Measurements from ENCODE around the gene PRDM16. TPM values are rescaled to one million over a fixed set of nuclear protein-coding genes. Genes with fewer than 3 reads are reported as not detected.

PRDM16 gene
- polyA plus RNA-seq, 1 experiment = 0.06 TPM

GRCh38 chr1:3021801-3022401, 47.1 kb upstream of the PRDM16 start:
- Histone ChIP-seq H3K27ac (ENCODE audit: low read depth, low read length) (no peak overlapping the region), H3K9me3 (ENCODE audit: control insufficient read depth, insufficient read depth, low read length) (peaks cover 67% of the 10 kb centered on the region), H3K27me3 (ENCODE audit: control insufficient read depth, insufficient read depth, low read length) (no peaks in the 10 kb centered on the region), H3K4me3 (ENCODE audit: low read depth, low read length) (no peak overlapping the region)
- ChIA-PET POLR2A (no interaction called here), CTCF (no interaction called here)
- no peak for TF ChIP-seq CTCF (IDR thresholded peaks at IDR 0.05; ENCODE audit: low read depth, low read length)
- DNase-seq (ENCODE audit: low read depth, low spot score) = no peak

DNA sequence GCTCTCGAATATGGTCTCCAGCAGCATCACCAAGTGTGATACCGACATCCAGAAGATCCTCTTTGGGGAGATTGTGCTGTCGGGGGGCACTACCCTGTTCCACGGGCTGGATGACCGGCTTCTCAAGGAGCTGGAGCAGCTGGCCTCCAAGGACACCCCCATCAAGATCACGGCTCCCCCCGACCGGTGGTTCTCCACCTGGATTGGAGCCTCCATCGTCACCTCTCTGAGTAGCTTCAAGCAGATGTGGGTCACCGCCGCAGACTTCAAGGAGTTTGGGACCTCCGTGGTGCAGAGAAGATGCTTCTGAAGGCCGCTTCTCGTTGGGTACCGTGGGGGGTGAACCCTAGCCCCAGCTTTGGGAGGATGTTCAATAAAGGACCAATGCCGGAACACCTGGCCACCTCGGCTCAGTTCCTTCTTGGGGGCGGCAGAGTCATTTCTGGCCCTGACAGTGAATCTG, 46.5 kb upstream of the PRDM16 start:
- TF ChIP-seq CTCF (IDR thresholded peaks at IDR 0.05; ENCODE audit: low read depth, low read length) = no peak
- no peak for DNase-seq (ENCODE audit: low read depth, low spot score)
- CTCF ChIA-PET = no interaction called here
- no peak overlapping the region for H3K27ac ChIP-seq (ENCODE audit: low read depth, low read length)
- peaks cover 67% of the 10 kb centered on the region for H3K9me3 ChIP-seq (ENCODE audit: control insufficient read depth, insufficient read depth, low read length)
- H3K4me3 ChIP-seq (ENCODE audit: low read depth, low read length) = no peak overlapping the region
- H3K27me3 ChIP-seq (ENCODE audit: control insufficient read depth, insufficient read depth, low read length) = no peaks in the 10 kb centered on the region
- POLR2A ChIA-PET = no interaction called here

- peaks cover 67% of the 10 kb centered on the region for H3K9me3 ChIP-seq (ENCODE audit: control insufficient read depth, insufficient read depth, low read length)
- POLR2A ChIA-PET = no interaction called here
- no peak for TF ChIP-seq CTCF (IDR thresholded peaks at IDR 0.05; ENCODE audit: low read depth, low read length)
- H3K27me3 ChIP-seq (ENCODE audit: control insufficient read depth, insufficient read depth, low read length) = no peaks in the 10 kb centered on the region
- no peak overlapping the region for H3K4me3 ChIP-seq (ENCODE audit: low read depth, low read length)
- CTCF ChIA-PET = no interaction called here
- DNase-seq (ENCODE audit: low read depth, low spot score) = no peak
- no peak overlapping the region for H3K27ac ChIP-seq (ENCODE audit: low read depth, low read length)
Measured at GRCh38 chr1:3022976-3023375, 46.0 kb upstream of the PRDM16 start.

DNA sequence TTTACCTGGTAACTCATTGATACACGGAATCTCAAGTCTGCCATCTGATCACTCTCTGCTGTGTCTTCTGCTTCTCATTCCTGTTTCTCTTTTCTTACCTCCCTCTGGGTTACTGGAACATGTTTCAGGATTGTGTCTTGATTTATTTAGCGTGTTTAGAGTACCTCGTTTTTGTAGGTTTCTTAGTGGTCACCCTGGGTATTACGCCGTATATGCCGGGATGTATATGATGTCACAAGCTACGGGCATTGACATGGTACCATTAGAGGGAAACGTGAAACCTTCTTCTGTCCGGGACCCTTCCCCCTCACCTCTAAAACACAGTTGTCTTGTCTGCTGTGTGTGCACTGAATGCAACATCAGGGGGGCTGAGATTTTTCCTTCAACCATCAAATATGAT, 45.0 kb upstream of the PRDM16 start:
- no peak for TF ChIP-seq CTCF (IDR thresholded peaks at IDR 0.05; ENCODE audit: low read depth, low read length)
- ChIA-PET POLR2A (no interaction called here), CTCF (no interaction called here)
- Histone ChIP-seq H3K27ac (ENCODE audit: low read depth, low read length) (no peak overlapping the region), H3K9me3 (ENCODE audit: control insufficient read depth, insufficient read depth, low read length) (peaks cover 66% of the 10 kb centered on the region), H3K4me3 (ENCODE audit: low read depth, low read length) (no peak overlapping the region), H3K27me3 (ENCODE audit: control insufficient read depth, insufficient read depth, low read length) (no peaks in the 10 kb centered on the region)
- DNase-seq (ENCODE audit: low read depth, low spot score) = no peak

DNA sequence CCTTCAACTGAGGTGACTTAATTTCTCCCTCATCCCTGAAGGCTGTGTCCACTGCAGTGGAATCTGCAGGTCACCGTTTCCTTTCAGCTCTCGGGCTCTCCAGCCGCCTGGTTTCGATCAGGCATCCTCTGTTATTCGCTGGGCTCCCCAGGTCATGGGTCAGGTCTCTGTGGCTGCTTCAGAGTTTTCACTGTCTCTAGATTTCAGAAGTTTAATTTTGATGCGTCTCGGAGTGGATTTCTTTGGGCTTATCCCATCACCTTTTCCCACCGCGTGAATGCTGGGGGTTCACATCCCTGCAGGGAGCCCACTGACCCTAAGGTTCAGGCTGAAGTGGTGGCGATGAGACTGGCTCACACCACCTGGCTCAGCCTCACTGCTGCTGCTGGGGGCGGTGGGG, 44.4 kb upstream of the PRDM16 start:
- Histone ChIP-seq H3K27ac (ENCODE audit: low read depth, low read length) (no peak overlapping the region), H3K4me3 (ENCODE audit: low read depth, low read length) (no peak overlapping the region), H3K9me3 (ENCODE audit: control insufficient read depth, insufficient read depth, low read length) (peaks cover 65% of the 10 kb centered on the region), H3K27me3 (ENCODE audit: control insufficient read depth, insufficient read depth, low read length) (no peaks in the 10 kb centered on the region)
- no peak for DNase-seq (ENCODE audit: low read depth, low spot score)
- no peak for TF ChIP-seq CTCF (IDR thresholded peaks at IDR 0.05; ENCODE audit: low read depth, low read length)
- CTCF ChIA-PET = no interaction called here
- POLR2A ChIA-PET = no interaction called here

Measured in AG04450 (cell line).